Panc1 (cell line): Measurements from ENCODE around the gene ABCC4. TPM values are rescaled to one million over a fixed set of nuclear protein-coding genes. Genes with fewer than 3 reads are reported as not detected.
A peak's percentile ranks its signal among the peaks of the same experiment; 100 is the strongest.

Source experiments
- ATAC-seq: fragments of 200-7000 bp; cut with Tn5 transposase; 2 replicates; pipeline ENCODE4 v1.9.1; 2020; ENCODE audit warnings: mild to moderate bottlenecking, moderate library complexity
- BruUV-seq: library from RNA; stranded (reverse); fragments of 400-500 nt; replicated peaks from 2 replicates; lab custom pipeline; 2021; lab: Mats Ljungman, UMichigan
- CTCF ChIA-PET: fragments of 300-600 bp; sonication (Branson Sonifier 250); formaldehyde crosslinking; loops from one replicate; lab custom pipeline; 2022; ENCODE audit warnings: antibody characterized with exemption; lab: Charles Lee
- POLR2A ChIA-PET: fragments of 300-600 bp; sonication (Branson Sonifier 250); formaldehyde crosslinking; loops from one replicate; lab custom pipeline; 2022; ENCODE audit warnings: antibody characterized with exemption; lab: Charles Lee
- DNase-seq: peaks from one replicate; pipeline ENCODE4 v3.0.0-alpha.2; 2010; ENCODE audit warnings: low read depth, low spot score
- H3K27ac ChIP-seq: 2 replicates; pipeline ENCODE4 v1.5.1; 2011; ENCODE audit warnings: mild to moderate bottlenecking, low read length, inconsistent platforms
- H3K27me3 ChIP-seq: fragments of 200-500 bp; sonication (Bioruptor generic); 2 replicates; pipeline ENCODE4 v1.6.0; 2014; ENCODE audit warnings: low read length, inconsistent platforms; ENCODE audit not compliant: control insufficient read depth, insufficient read depth
- H3K36me3 ChIP-seq: fragments of 200-500 bp; sonication (Bioruptor generic); 2 replicates; pipeline ENCODE4 v1.5.1; 2014; ENCODE audit warnings: inconsistent platforms, mild to moderate bottlenecking, low read length, moderate library complexity; ENCODE audit not compliant: control insufficient read depth, insufficient read depth
- H3K4me1 ChIP-seq: 2 replicates; pipeline ENCODE4 v1.5.1; 2011; ENCODE audit warnings: inconsistent platforms, mild to moderate bottlenecking, low read length, moderate library complexity; ENCODE audit not compliant: control insufficient read depth, insufficient read depth
- H3K4me3 ChIP-seq, 2 experiments: 2 replicates each; pipeline ENCODE4 v1.5.1; 2011 to 2012; ENCODE audit warnings: low read depth in 2 of 2, low read length in 2 of 2, mild to moderate bottlenecking in 2 of 2, inconsistent platforms in 1 of 2, moderate library complexity in 1 of 2
- H3K9me3 ChIP-seq: fragments of 200-500 bp; sonication (Bioruptor generic); 2 replicates; pipeline ENCODE4 v1.5.1; 2014; ENCODE audit warnings: low read depth, mild to moderate bottlenecking, inconsistent platforms, low read length, moderate library complexity; ENCODE audit not compliant: control insufficient read depth, insufficient read depth
- CTCF ChIP-seq: fragments of 450-650 bp; IDR thresholded peaks from 2 replicates; pipeline ENCODE4 v1.5.1; 2017; ENCODE audit warnings: mild to moderate bottlenecking
- POLR2AphosphoS5 ChIP-seq: IDR thresholded peaks from 2 replicates; pipeline ENCODE4 v1.6.1; 2012; ENCODE audit warnings: mild to moderate bottlenecking, low read depth, low read length, moderate library complexity
- REST ChIP-seq, 2 experiments: IDR thresholded peaks; 2 replicates each; pipeline ENCODE4 v1.6.1; 2011 to 2012; ENCODE audit warnings: low read depth in 2 of 2, control low read depth in 1 of 2, low read length in 1 of 2, mild to moderate bottlenecking in 1 of 2, moderate library complexity in 1 of 2; ENCODE audit not compliant: insufficient read depth in 1 of 2
- SIN3A ChIP-seq: IDR thresholded peaks from 2 replicates; pipeline ENCODE4 v1.6.1; 2012; ENCODE audit warnings: low read depth, mild to moderate bottlenecking, low read length, moderate library complexity, borderline replicate concordance; ENCODE audit not compliant: insufficient read depth
- TCF7L2 ChIP-seq: IDR thresholded peaks from 2 replicates; pipeline ENCODE4 v1.6.1; 2011; ENCODE audit warnings: mild to moderate bottlenecking, low read depth, low read length, inconsistent platforms
- in situ Hi-C: cut with HindIII; loops from 2 replicates; pipeline ENCODE4 v1.10.0; 2016; ENCODE audit warnings: low sequenced_read_pairs, low pct_unique_long_range_greater_than_20kb
- intact Hi-C: fragments of 100-400 bp; cut with micrococcal nuclease; formaldehyde crosslinking; loops from one replicate; pipeline ENCODE4 v1.10.0; 2022; ENCODE audit not compliant: unreplicated experiment
- total RNA-seq: library from RNA; stranded (reverse); gene quantifications from one replicate; pipeline ENCODE4 v1.2.1, GENCODE V29; 2021; ENCODE audit not compliant: unreplicated experiment

The ABCC4 gene
- total RNA-seq, 1 experiment from 2014 or later = 69.3 TPM

- no peaks in the 10 kb centered on the region for H3K9me3 ChIP-seq
- peak; percentile 81 for ATAC-seq
- peaks cover 2% of the 10 kb centered on the region; the same call in 1 of the 2 replicates for H3K36me3 ChIP-seq
- no peak overlapping the region for H3K4me3 ChIP-seq
- POLR2A ChIA-PET = no interaction called here
- no peak for DNase-seq
- H3K27me3 ChIP-seq = no peaks in the 10 kb centered on the region
- CTCF ChIA-PET = interaction anchor here (0.9 kb wide), 1 partner anchor 21 kb away, joined by 4 read pairs; no protein-coding TSS in a partner anchor
- H3K27ac ChIP-seq = peak overlapping the region; percentile 84
- in situ Hi-C loops (no loop called here), intact Hi-C loops (no loop called here)
- peaks cover 18% of the 10 kb centered on the region; the same call in 1 of the 2 replicates for H3K4me1 ChIP-seq
- BruUV-seq = no TSS peak
- no peak for TF ChIP-seq SIN3A
- TF ChIP-seq TCF7L2 = peak; percentile 51; the same call in 1 of the 2 replicates
Measured at GRCh38 chr13:95212983-95213850, 88.0 kb downstream of the ABCC4 start.

GRCh38 chr13:95209109-95209508 is 92.1 kb downstream of the ABCC4 start:
- in situ Hi-C loops = no loop called here
- CTCF ChIA-PET = interaction anchor here (0.7 kb wide), 1 partner anchor 151 kb away, joined by 11 read pairs; no protein-coding TSS in a partner anchor
- H3K36me3 ChIP-seq = peaks cover 5% of the 10 kb centered on the region; the same call in 1 of the 2 replicates
- POLR2A ChIA-PET = no interaction called here
- H3K27me3 ChIP-seq = no peaks in the 10 kb centered on the region
- ATAC-seq (no peak), DNase-seq (no peak)
- H3K27ac ChIP-seq = peak overlapping the region; percentile 34; the same call in 1 of the 2 replicates
- TF ChIP-seq POLR2AphosphoS5 (no peak), CTCF (no peak), REST (IDR thresholded peaks at IDR 0.05; ENCODE audit: insufficient read depth in 1 of 2, low read depth in 2 of 2, low read length in 1 of 2) (no peak), TCF7L2 (no peak), SIN3A (no peak)
- BruUV-seq = no TSS peak
- H3K4me3 ChIP-seq = no peak overlapping the region
- intact Hi-C loops = no loop called here
- peaks cover 12% of the 10 kb centered on the region; the same call in 1 of the 2 replicates for H3K4me1 ChIP-seq
- H3K9me3 ChIP-seq = no peaks in the 10 kb centered on the region
